ENCODE results near the gene AREG.

AREG gene

DNA sequence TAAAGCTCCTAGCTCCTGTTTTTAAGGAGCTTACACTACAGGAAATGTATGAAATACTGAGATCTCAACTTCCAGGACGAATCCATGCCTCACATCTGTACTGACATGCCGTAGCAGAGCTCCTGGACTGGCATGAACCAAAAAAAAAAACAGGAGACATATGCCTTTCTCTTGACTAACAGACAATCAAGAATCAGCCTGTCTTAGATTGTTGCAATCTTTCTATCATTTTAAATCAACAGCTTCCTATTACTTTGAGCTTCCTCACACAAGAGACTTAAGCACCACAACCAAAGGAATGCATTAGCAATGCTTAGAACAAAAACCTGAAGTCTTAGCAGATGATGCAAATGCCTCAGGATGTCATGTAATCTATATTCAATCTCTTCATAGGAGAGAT lies 34.7 kb upstream of the AREG start:
- no peaks in the 10 kb centered on the region for H3K36me3 ChIP-seq (ENCODE audit: control insufficient read depth in 1 of 2, insufficient read depth in 2 of 2, low read length in 2 of 2)
- no peak overlapping the region for H4K12ac ChIP-seq (ENCODE audit: low read depth, low read length)
- H3K14ac ChIP-seq (ENCODE audit: low read length): no peak overlapping the region
- no peak overlapping the region for H3K4me3 ChIP-seq (ENCODE audit: low read depth, low read length)
- H2AK5ac ChIP-seq (ENCODE audit: low read length): no peak overlapping the region
- peak in 1 of 2 donors; percentile 33 for DNase-seq
- no CpG with 5 or more reads among the region's 2 CpGs for WGBS (ENCODE audit: extremely low coverage, insufficient coverage, insufficient read length)
- H4K8ac ChIP-seq (ENCODE audit: low read depth, low read length): no peak overlapping the region
- no peak overlapping the region for H4K91ac ChIP-seq (ENCODE audit: low read depth, low read length)
- H2BK12ac ChIP-seq (ENCODE audit: low read length): no peak overlapping the region
- H3K79me1 ChIP-seq (ENCODE audit: low read length): no peaks in the 10 kb centered on the region
- no peak overlapping the region for H3K4me2 ChIP-seq (ENCODE audit: low read length)
- H3K79me2 ChIP-seq (ENCODE audit: control insufficient read depth, insufficient read depth, low read length, poor library complexity): no peaks in the 10 kb centered on the region
- H3K4ac ChIP-seq (ENCODE audit: low read depth, low read length): no peak overlapping the region
- H2BK5ac ChIP-seq (ENCODE audit: low read depth, low read length, poor library complexity): no peak overlapping the region
- no peak overlapping the region for H3K27ac ChIP-seq (ENCODE audit: low read depth, low read length)
- H3K4me1 ChIP-seq (ENCODE audit: control insufficient read depth in 1 of 2, insufficient read depth in 2 of 2, low read length in 2 of 2): no peaks in the 10 kb centered on the region
- H3K9ac ChIP-seq (ENCODE audit: low read length): no peak overlapping the region
- no peaks in the 10 kb centered on the region for H3K9me3 ChIP-seq (ENCODE audit: insufficient read depth, low read depth, low read length)
- H2BK120ac ChIP-seq (ENCODE audit: insufficient read depth, low read length, poor library complexity): no peak overlapping the region
- H3K27me3 ChIP-seq (ENCODE audit: insufficient read depth, low read length): no peaks in the 10 kb centered on the region
- no peak overlapping the region for H3K23ac ChIP-seq (ENCODE audit: low read length)
- H3K18ac ChIP-seq (ENCODE audit: low read length): no peak overlapping the region
- no peak overlapping the region for H2AFZ ChIP-seq (ENCODE audit: insufficient read depth, low read length, poor library complexity)

DNA sequence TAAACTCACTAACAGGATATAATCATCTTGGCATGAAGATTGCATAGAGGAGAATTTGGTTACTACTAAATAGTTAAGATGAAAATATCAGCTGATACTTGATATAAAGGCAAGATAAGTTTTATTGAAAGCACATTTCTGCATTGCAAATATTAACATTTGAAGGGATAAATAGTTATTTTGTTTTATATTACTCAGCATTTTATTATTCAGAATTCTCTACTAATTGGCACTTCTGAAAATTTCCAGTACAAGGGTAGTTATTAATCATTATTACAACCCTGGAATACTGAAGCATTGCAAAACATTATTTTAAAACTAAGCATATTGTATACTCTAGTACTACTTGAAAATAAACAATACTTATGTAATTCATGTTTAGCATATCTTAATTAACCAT lies 32.7 kb upstream of the AREG start:
- Histone ChIP-seq H3K79me1 (ENCODE audit: low read length) (no peaks in the 10 kb centered on the region), H3K9ac (ENCODE audit: low read length) (no peak overlapping the region), H3K4me1 (ENCODE audit: control insufficient read depth in 1 of 2, insufficient read depth in 2 of 2, low read length in 2 of 2) (no peaks in the 10 kb centered on the region), H4K8ac (ENCODE audit: low read depth, low read length) (no peak overlapping the region), H2BK120ac (ENCODE audit: insufficient read depth, low read length, poor library complexity) (no peak overlapping the region), H3K14ac (ENCODE audit: low read length) (no peak overlapping the region), H4K12ac (ENCODE audit: low read depth, low read length) (no peak overlapping the region), H3K4me2 (ENCODE audit: low read length) (no peak overlapping the region), H3K27me3 (ENCODE audit: insufficient read depth, low read length) (no peaks in the 10 kb centered on the region), H4K91ac (ENCODE audit: low read depth, low read length) (no peak overlapping the region), H3K4ac (ENCODE audit: low read depth, low read length) (no peak overlapping the region), H3K18ac (ENCODE audit: low read length) (no peak overlapping the region), H3K9me3 (ENCODE audit: insufficient read depth, low read depth, low read length) (no peaks in the 10 kb centered on the region), H2BK12ac (ENCODE audit: low read length) (no peak overlapping the region), H2AFZ (ENCODE audit: insufficient read depth, low read length, poor library complexity) (no peak overlapping the region), H3K23ac (ENCODE audit: low read length) (no peak overlapping the region), H3K27ac (ENCODE audit: low read depth, low read length) (no peak overlapping the region), H3K79me2 (ENCODE audit: control insufficient read depth, insufficient read depth, low read length, poor library complexity) (no peaks in the 10 kb centered on the region), H3K4me3 (ENCODE audit: low read depth, low read length) (no peak overlapping the region), H3K36me3 (ENCODE audit: control insufficient read depth in 1 of 2, insufficient read depth in 2 of 2, low read length in 2 of 2) (no peaks in the 10 kb centered on the region), H2AK5ac (ENCODE audit: low read length) (no peak overlapping the region), H2BK5ac (ENCODE audit: low read depth, low read length, poor library complexity) (no peak overlapping the region)
- DNase-seq: no peak

DNA sequence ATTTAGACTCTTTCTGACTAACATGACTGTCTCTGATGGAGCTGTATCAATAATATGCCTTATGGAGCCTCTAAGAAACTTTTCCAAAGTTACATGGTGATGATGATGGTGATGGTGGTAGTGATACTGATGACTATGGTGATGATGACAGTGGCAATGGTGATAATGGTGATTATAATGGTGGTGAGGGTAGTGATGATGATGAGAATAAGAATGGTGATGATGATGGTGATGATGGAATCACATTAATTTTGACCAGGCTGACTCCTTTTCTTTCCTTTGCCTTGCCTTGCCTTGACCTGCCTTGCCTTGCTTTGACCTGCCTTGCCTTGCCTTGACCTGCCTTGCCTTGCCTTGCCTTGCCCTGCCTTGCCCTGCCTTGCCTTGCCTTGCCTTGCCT lies 31.7 kb upstream of the AREG start:
- H4K12ac ChIP-seq (ENCODE audit: low read depth, low read length): no peak overlapping the region
- H2AK5ac ChIP-seq (ENCODE audit: low read length): no peak overlapping the region
- H2BK12ac ChIP-seq (ENCODE audit: low read length): no peak overlapping the region
- H3K79me1 ChIP-seq (ENCODE audit: low read length): no peaks in the 10 kb centered on the region
- DNase-seq: no peak
- H4K91ac ChIP-seq (ENCODE audit: low read depth, low read length): no peak overlapping the region
- H2BK5ac ChIP-seq (ENCODE audit: low read depth, low read length, poor library complexity): no peak overlapping the region
- no peak overlapping the region for H2AFZ ChIP-seq (ENCODE audit: insufficient read depth, low read length, poor library complexity)
- no peak overlapping the region for H4K8ac ChIP-seq (ENCODE audit: low read depth, low read length)
- no peak overlapping the region for H3K4me3 ChIP-seq (ENCODE audit: low read depth, low read length)
- no peak overlapping the region for H3K27ac ChIP-seq (ENCODE audit: low read depth, low read length)
- no peak overlapping the region for H3K23ac ChIP-seq (ENCODE audit: low read length)
- no peaks in the 10 kb centered on the region for H3K36me3 ChIP-seq (ENCODE audit: control insufficient read depth in 1 of 2, insufficient read depth in 2 of 2, low read length in 2 of 2)
- no peaks in the 10 kb centered on the region for H3K4me1 ChIP-seq (ENCODE audit: control insufficient read depth in 1 of 2, insufficient read depth in 2 of 2, low read length in 2 of 2)
- no peaks in the 10 kb centered on the region for H3K9me3 ChIP-seq (ENCODE audit: insufficient read depth, low read depth, low read length)
- H3K79me2 ChIP-seq (ENCODE audit: control insufficient read depth, insufficient read depth, low read length, poor library complexity): no peaks in the 10 kb centered on the region
- no peak overlapping the region for H2BK120ac ChIP-seq (ENCODE audit: insufficient read depth, low read length, poor library complexity)
- H3K9ac ChIP-seq (ENCODE audit: low read length): no peak overlapping the region
- H3K18ac ChIP-seq (ENCODE audit: low read length): no peak overlapping the region
- no peak overlapping the region for H3K4me2 ChIP-seq (ENCODE audit: low read length)
- no peaks in the 10 kb centered on the region for H3K27me3 ChIP-seq (ENCODE audit: insufficient read depth, low read length)
- no peak overlapping the region for H3K14ac ChIP-seq (ENCODE audit: low read length)
- H3K4ac ChIP-seq (ENCODE audit: low read depth, low read length): no peak overlapping the region

DNA sequence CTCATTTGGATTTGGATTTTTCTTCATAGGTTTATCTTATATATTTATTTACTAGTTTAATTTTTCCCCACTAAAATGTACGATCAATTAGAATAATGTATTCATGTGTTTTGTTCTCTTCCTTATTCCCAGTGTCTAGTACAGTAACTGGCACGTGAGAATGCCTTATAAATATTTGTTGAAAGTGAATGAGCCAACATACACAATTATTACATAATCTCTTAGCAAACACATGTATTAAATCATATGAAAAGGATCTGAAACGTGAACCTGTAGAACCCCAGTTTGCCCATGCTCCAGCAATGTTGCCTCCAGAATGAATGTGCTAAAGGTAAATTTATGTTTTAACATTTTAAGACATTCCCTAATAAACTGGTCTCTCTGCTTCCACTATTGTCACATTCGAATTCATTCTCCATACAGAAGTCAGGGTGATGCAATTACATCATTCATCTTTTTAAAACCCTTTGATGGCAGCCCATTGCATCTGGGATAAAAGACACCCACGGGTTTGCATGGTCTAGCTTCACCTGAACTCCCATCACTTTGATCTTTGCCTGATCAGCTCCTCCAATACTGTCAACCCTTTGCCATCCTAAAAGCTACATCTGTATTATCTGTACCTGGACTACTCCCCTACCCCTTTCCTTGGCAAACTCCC lies 30.7 kb upstream of the AREG start:
- DNase-seq: no peak
- Histone ChIP-seq H4K91ac (ENCODE audit: low read depth, low read length) (no peak overlapping the region), H2BK12ac (ENCODE audit: low read length) (no peak overlapping the region), H3K79me2 (ENCODE audit: control insufficient read depth, insufficient read depth, low read length, poor library complexity) (no peaks in the 10 kb centered on the region), H3K27me3 (ENCODE audit: insufficient read depth, low read length) (no peaks in the 10 kb centered on the region), H2AFZ (ENCODE audit: insufficient read depth, low read length, poor library complexity) (no peak overlapping the region), H2AK5ac (ENCODE audit: low read length) (no peak overlapping the region), H3K4me1 (ENCODE audit: control insufficient read depth in 1 of 2, insufficient read depth in 2 of 2, low read length in 2 of 2) (no peaks in the 10 kb centered on the region), H3K9me3 (ENCODE audit: insufficient read depth, low read depth, low read length) (no peaks in the 10 kb centered on the region), H3K4me2 (ENCODE audit: low read length) (no peak overlapping the region), H3K14ac (ENCODE audit: low read length) (no peak overlapping the region), H3K4me3 (ENCODE audit: low read depth, low read length) (no peak overlapping the region), H3K23ac (ENCODE audit: low read length) (no peak overlapping the region), H3K18ac (ENCODE audit: low read length) (no peak overlapping the region), H3K79me1 (ENCODE audit: low read length) (no peaks in the 10 kb centered on the region), H3K9ac (ENCODE audit: low read length) (no peak overlapping the region), H3K36me3 (ENCODE audit: control insufficient read depth in 1 of 2, insufficient read depth in 2 of 2, low read length in 2 of 2) (no peaks in the 10 kb centered on the region), H3K4ac (ENCODE audit: low read depth, low read length) (no peak overlapping the region), H2BK5ac (ENCODE audit: low read depth, low read length, poor library complexity) (no peak overlapping the region), H4K12ac (ENCODE audit: low read depth, low read length) (no peak overlapping the region), H2BK120ac (ENCODE audit: insufficient read depth, low read length, poor library complexity) (no peak overlapping the region), H3K27ac (ENCODE audit: low read depth, low read length) (no peak overlapping the region), H4K8ac (ENCODE audit: low read depth, low read length) (no peak overlapping the region)
- WGBS (ENCODE audit: extremely low coverage, insufficient coverage, insufficient read length): no CpG with 5 or more reads among the region's 5 CpGs

All from trophoblast cell (in vitro differentiated cells and primary cell).